SU-DHL-6 (cell line): ENCODE measurements around the gene ZNF385D.

Experiments used
- H2AFZ ChIP-seq: fragments of 200-600 bp; sonication (generic); 2 replicates; pipeline ENCODE4 v1.6.1; 2014; ENCODE audit warnings: low read depth, mild to moderate bottlenecking, moderate library complexity, mixed read lengths, antibody characterized with exemption, low read length; ENCODE audit not compliant: severe bottlenecking
- H3F3A ChIP-seq: fragments of 200-600 bp; shearing (Covaris generic); 2 replicates; pipeline ENCODE4 v1.6.0; 2016; ENCODE audit warnings: antibody characterized with exemption, mild to moderate bottlenecking; ENCODE audit not compliant: insufficient read depth
- H3K27ac ChIP-seq: fragments of 200-600 bp; sonication (generic); 2 replicates; pipeline ENCODE4 v1.5.1; 2016; ENCODE audit warnings: low read depth, mild to moderate bottlenecking, low read length, moderate library complexity, mixed read lengths
- H3K27me3 ChIP-seq: fragments of 200-600 bp; sonication (generic), shearing (Covaris generic); 2 replicates; pipeline ENCODE4 v1.6.0; 2014; ENCODE audit warnings: mild to moderate bottlenecking, low read length
- H3K36me3 ChIP-seq: fragments of 200-600 bp; sonication (generic); 2 replicates; pipeline ENCODE4 v1.6.1; 2014; ENCODE audit warnings: mild to moderate bottlenecking, low read length, mixed read lengths
- H3K4me2 ChIP-seq: fragments of 300-600, 200-600 bp; shearing (Covaris generic), sonication (generic); 2 replicates; pipeline ENCODE4 v1.6.0; 2014; ENCODE audit warnings: low read length, low read depth, mild to moderate bottlenecking; ENCODE audit not compliant: poor library complexity, severe bottlenecking
- H3K4me3 ChIP-seq: fragments of 200-600 bp; sonication (generic); 2 replicates; pipeline ENCODE4 v1.5.1; 2014; ENCODE audit warnings: antibody characterized with exemption, low read length, mild to moderate bottlenecking, mixed read lengths; ENCODE audit not compliant: insufficient read depth, poor library complexity, severe bottlenecking
- H3K79me2 ChIP-seq: fragments of 200-600 bp; sonication (generic); 2 replicates; pipeline ENCODE4 v1.6.1; 2014; ENCODE audit warnings: mild to moderate bottlenecking, low read length, moderate library complexity; ENCODE audit not compliant: insufficient read depth
- H3K9ac ChIP-seq: fragments of 200-600 bp; sonication (generic); 2 replicates; pipeline ENCODE4 v1.7.0; 2014; ENCODE audit warnings: mild to moderate bottlenecking, low read length
- H3K9me2 ChIP-seq: fragments of 200-600 bp; sonication (generic); replicated peaks from 2 replicates; pipeline ENCODE4 v1.6.1; 2014; ENCODE audit warnings: low read length; ENCODE audit not compliant: insufficient read depth
- H3K9me3 ChIP-seq: fragments of 200-600 bp; sonication (generic); 2 replicates; pipeline ENCODE4 v1.6.1; 2014; ENCODE audit warnings: low read length, mixed read lengths; ENCODE audit not compliant: insufficient read depth
- H4K20me1 ChIP-seq: fragments of 200-600 bp; sonication (generic); 2 replicates; pipeline ENCODE4 v1.6.1; 2014; ENCODE audit warnings: low read depth, mild to moderate bottlenecking, antibody characterized with exemption, low read length, moderate library complexity, mixed read lengths
- CTCF ChIP-seq: fragments of 200-600 bp; sonication (generic); IDR thresholded peaks from one replicate; pipeline ENCODE4 v1.5.1; 2017; ENCODE audit warnings: antibody characterized with exemption, mild to moderate bottlenecking, low read length, moderate library complexity; ENCODE audit not compliant: insufficient read depth, poor library complexity, severe bottlenecking
- EZH2phosphoT487 ChIP-seq: fragments of 200-600 bp; sonication (generic), shearing (Covaris generic); conservative IDR thresholded peaks from 2 replicates; pipeline ENCODE4 v1.6.1; 2018; ENCODE audit warnings: mild to moderate bottlenecking, antibody characterized with exemption, low read length, moderate library complexity, mixed read lengths

ZNF385D gene

GRCh38 chr3:21592828-21593227 lies 158.2 kb downstream of the ZNF385D start:
- TF ChIP-seq EZH2phosphoT487 (no peak), CTCF (no peak)
- Histone ChIP-seq H4K20me1 (no peaks in the 10 kb centered on the region), H3K4me3 (no peak overlapping the region), H2AFZ (no peak overlapping the region), H3K79me2 (no peaks in the 10 kb centered on the region), H3K9ac (no peak overlapping the region), H3K27ac (no peak overlapping the region), H3K4me2 (no peak overlapping the region), H3K36me3 (no peaks in the 10 kb centered on the region), H3K9me3 (no peaks in the 10 kb centered on the region), H3K27me3 (no peaks in the 10 kb centered on the region), H3K9me2 (no peaks in the 10 kb centered on the region), H3F3A (no peaks in the 10 kb centered on the region)

GRCh38 chr3:21587894-21588293 lies 163.1 kb downstream of the ZNF385D start:
- Histone ChIP-seq H4K20me1 (no peaks in the 10 kb centered on the region), H3K4me2 (no peak overlapping the region), H3K27me3 (no peaks in the 10 kb centered on the region), H3K4me3 (no peak overlapping the region), H3K79me2 (no peaks in the 10 kb centered on the region), H3K9me3 (no peaks in the 10 kb centered on the region), H3K9me2 (no peaks in the 10 kb centered on the region), H3K27ac (no peak overlapping the region), H3F3A (no peaks in the 10 kb centered on the region), H2AFZ (no peak overlapping the region), H3K9ac (no peak overlapping the region), H3K36me3 (no peaks in the 10 kb centered on the region)
- no peak for TF ChIP-seq EZH2phosphoT487
- TF ChIP-seq CTCF, result no peak

- Histone ChIP-seq H2AFZ (no peak overlapping the region), H3K4me2 (no peak overlapping the region), H3K4me3 (no peak overlapping the region), H3K27ac (no peak overlapping the region), H4K20me1 (no peaks in the 10 kb centered on the region), H3K27me3 (no peaks in the 10 kb centered on the region), H3K79me2 (no peaks in the 10 kb centered on the region), H3K36me3 (no peaks in the 10 kb centered on the region), H3K9me3 (no peaks in the 10 kb centered on the region), H3K9me2 (no peaks in the 10 kb centered on the region), H3K9ac (no peak overlapping the region), H3F3A (no peaks in the 10 kb centered on the region)
- no peak for TF ChIP-seq EZH2phosphoT487
- no peak for TF ChIP-seq CTCF
Measured at GRCh38 chr3:21585216-21585740, 165.7 kb downstream of the ZNF385D start.
